MM.1S (cell line): Measurements from ENCODE around the gene BICDL2.
"Not testable (repeated sequence)": the region's sequence is repeated elsewhere in the genome, so short reads cannot be mapped to it uniquely, and the experiment has no call there.

Experiments
- DNase-seq: peaks from one replicate; pipeline ENCODE4 v3.0.0-alpha.2; 2015
- H2AFZ ChIP-seq: fragments of 300-600 bp; sonication (generic); 2 replicates; pipeline ENCODE4 v1.6.0; 2016; ENCODE audit warnings: antibody characterized with exemption, low read length
- H3F3A ChIP-seq: fragments of 300-600 bp; sonication (generic); 2 replicates; pipeline ENCODE4 v1.6.1; 2016; ENCODE audit warnings: mild to moderate bottlenecking, antibody characterized with exemption, low read length, moderate library complexity, mixed read lengths; ENCODE audit not compliant: insufficient read depth
- H3K27ac ChIP-seq: fragments of 300-600 bp; sonication (generic); 2 replicates; pipeline ENCODE4 v1.5.1; 2016; ENCODE audit warnings: mild to moderate bottlenecking, low read length
- H3K27me3 ChIP-seq: fragments of 300-600 bp; sonication (generic); replicated peaks from 2 replicates; pipeline ENCODE4 v1.6.0; 2016; ENCODE audit warnings: low read length; ENCODE audit not compliant: insufficient read depth
- H3K36me3 ChIP-seq: fragments of 300-600 bp; sonication (generic); replicated peaks from 2 replicates; pipeline ENCODE4 v1.6.1; 2016; ENCODE audit warnings: mild to moderate bottlenecking, low read length, mixed read lengths; ENCODE audit not compliant: insufficient read depth
- H3K4me1 ChIP-seq: fragments of 300-600 bp; sonication (generic); 2 replicates; pipeline ENCODE4 v1.6.1; 2016; ENCODE audit warnings: low read length, mixed read lengths
- H3K4me2 ChIP-seq: fragments of 300-600 bp; sonication (generic); 2 replicates; pipeline ENCODE4 v1.6.0; 2016; ENCODE audit warnings: low read depth, low read length
- H3K4me3 ChIP-seq: fragments of 300-600 bp; sonication (generic); 2 replicates; pipeline ENCODE4 v1.5.1; 2016; ENCODE audit warnings: low read length, mixed read lengths
- H3K79me2 ChIP-seq: fragments of 300-600 bp; sonication (generic); 2 replicates; pipeline ENCODE4 v1.6.1; 2016; ENCODE audit warnings: mixed run types, low read length, mixed read lengths
- H3K9ac ChIP-seq: fragments of 300-600 bp; sonication (generic); 2 replicates; pipeline ENCODE4 v1.6.1; 2016; ENCODE audit warnings: low read length, mixed read lengths
- H3K9me2 ChIP-seq: fragments of 300-600 bp; sonication (generic); replicated peaks from 2 replicates; pipeline ENCODE4 v1.6.1; 2016; ENCODE audit warnings: mild to moderate bottlenecking, low read length, mixed read lengths; ENCODE audit not compliant: insufficient read depth
- H3K9me3 ChIP-seq: fragments of 300-600 bp; sonication (generic); replicated peaks from 2 replicates; pipeline ENCODE4 v1.6.1; 2016; ENCODE audit warnings: mild to moderate bottlenecking, low read length, mixed read lengths; ENCODE audit not compliant: insufficient read depth
- H4K20me1 ChIP-seq: fragments of 300-600 bp; sonication (generic); 2 replicates; pipeline ENCODE4 v1.6.1; 2016; ENCODE audit warnings: mild to moderate bottlenecking, low read length, moderate library complexity, mixed read lengths; ENCODE audit not compliant: insufficient read depth
- EZH2 ChIP-seq: fragments of 300-600 bp; sonication (generic); optimal IDR thresholded peaks from 2 replicates; pipeline ENCODE3; 2017; ENCODE audit warnings: low read depth, mild to moderate bottlenecking, antibody characterized with exemption, low read length, mixed read lengths
- EZH2phosphoT487 ChIP-seq: fragments of 300-600 bp; sonication (generic); IDR thresholded peaks from 2 replicates; pipeline ENCODE4 v1.6.1; 2018; ENCODE audit warnings: antibody characterized with exemption, low read length
- TF ChIP-seq, protein P1 (sequence below): fragments of 300-600 bp; sonication (generic); IDR thresholded peaks from 2 replicates; pipeline ENCODE4 v1.5.1; 2016; ENCODE audit warnings: antibody characterized with exemption, low read length, mixed read lengths

BICDL2 gene

DNA sequence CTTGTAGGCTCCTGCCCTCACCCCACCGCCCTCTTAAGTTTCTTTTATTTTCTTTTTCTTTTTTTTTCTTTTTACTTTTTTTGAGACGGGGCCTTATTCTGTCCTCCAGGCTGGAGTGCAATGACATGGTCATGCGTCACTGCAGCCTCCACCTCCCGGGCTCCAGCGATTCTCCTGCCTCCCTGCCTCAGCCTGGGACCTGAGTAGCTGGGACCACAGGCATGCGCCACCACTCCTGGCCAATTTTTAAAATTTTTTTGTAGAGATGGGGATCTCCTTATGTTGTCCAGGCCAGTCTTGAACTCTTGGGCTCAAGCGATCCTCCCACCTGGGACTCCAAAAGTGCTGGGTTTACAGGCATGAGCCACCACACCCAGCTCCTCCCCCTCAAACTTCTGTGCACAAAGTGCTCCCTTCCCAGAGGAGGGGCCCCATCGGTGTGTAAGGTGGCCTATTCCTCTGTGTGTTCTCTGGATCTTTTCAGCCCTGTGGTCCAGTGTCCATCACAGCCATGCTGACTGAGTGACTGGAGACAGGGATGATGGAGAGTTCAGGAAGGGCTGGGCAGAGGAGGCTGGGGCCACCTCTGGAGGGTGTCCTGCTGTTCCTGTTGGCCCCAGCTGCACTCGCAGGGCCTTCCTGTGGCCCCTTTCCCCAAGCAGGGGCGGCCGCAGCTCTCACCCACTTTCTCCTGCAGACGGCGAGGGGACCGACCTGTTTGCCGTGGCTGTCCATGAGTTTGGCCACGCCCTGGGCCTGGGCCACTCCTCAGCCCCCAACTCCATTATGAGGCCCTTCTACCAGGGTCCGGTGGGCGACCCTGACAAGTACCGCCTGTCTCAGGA, 19.8 kb upstream of the BICDL2 start:
- Histone ChIP-seq H3K4me1 (peaks cover 3% of the 10 kb centered on the region; the same call in 1 of the 2 replicates), H3F3A (no peaks in the 10 kb centered on the region), H3K27ac (no peak overlapping the region), H2AFZ (no peak overlapping the region), H3K36me3 (no peaks in the 10 kb centered on the region), H3K27me3 (peaks cover 55% of the 10 kb centered on the region), H3K9me2 (no peaks in the 10 kb centered on the region), H3K9ac (no peak overlapping the region), H3K4me3 (no peak overlapping the region), H3K79me2 (no peaks in the 10 kb centered on the region), H3K4me2 (no peak overlapping the region), H4K20me1 (no peaks in the 10 kb centered on the region), H3K9me3 (no peaks in the 10 kb centered on the region)
- TF ChIP-seq EZH2 (no peak), EZH2phosphoT487 (no peak)
- TF ChIP-seq, protein P1, sequence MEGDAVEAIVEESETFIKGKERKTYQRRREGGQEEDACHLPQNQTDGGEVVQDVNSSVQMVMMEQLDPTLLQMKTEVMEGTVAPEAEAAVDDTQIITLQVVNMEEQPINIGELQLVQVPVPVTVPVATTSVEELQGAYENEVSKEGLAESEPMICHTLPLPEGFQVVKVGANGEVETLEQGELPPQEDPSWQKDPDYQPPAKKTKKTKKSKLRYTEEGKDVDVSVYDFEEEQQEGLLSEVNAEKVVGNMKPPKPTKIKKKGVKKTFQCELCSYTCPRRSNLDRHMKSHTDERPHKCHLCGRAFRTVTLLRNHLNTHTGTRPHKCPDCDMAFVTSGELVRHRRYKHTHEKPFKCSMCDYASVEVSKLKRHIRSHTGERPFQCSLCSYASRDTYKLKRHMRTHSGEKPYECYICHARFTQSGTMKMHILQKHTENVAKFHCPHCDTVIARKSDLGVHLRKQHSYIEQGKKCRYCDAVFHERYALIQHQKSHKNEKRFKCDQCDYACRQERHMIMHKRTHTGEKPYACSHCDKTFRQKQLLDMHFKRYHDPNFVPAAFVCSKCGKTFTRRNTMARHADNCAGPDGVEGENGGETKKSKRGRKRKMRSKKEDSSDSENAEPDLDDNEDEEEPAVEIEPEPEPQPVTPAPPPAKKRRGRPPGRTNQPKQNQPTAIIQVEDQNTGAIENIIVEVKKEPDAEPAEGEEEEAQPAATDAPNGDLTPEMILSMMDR: no peak
- no peak for DNase-seq

DNA sequence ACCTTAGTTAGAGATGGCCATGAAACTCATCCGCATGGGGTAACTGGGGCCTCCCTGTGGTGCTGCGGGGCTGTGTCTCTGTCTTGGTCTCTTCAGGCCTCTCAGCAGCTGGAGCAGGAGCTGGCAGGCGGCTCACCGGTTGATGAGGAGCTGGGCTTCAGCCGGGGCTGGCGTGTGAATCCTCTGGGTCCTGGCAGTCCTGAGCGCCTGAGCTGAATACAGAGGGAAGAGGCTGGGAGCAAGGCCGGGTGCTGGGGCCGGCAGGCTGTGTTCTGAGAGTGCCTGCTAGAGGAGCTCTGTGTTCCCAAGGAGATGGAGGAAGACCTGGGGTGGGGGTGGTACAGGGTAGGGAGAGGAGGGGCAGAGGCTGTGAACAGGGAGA, 19.0 kb upstream of the BICDL2 start:
- not testable (repeated sequence) for H3K4me2 ChIP-seq, DNase-seq, H3K4me1 ChIP-seq, H4K20me1 ChIP-seq, H3K9ac ChIP-seq, H3K36me3 ChIP-seq, H3K79me2 ChIP-seq, H3K9me2 ChIP-seq, H3K9me3 ChIP-seq, H3K27ac ChIP-seq, H2AFZ ChIP-seq, H3F3A ChIP-seq, H3K4me3 ChIP-seq
- H3K27me3 ChIP-seq: peaks cover 55% of the 10 kb centered on the region

DNA sequence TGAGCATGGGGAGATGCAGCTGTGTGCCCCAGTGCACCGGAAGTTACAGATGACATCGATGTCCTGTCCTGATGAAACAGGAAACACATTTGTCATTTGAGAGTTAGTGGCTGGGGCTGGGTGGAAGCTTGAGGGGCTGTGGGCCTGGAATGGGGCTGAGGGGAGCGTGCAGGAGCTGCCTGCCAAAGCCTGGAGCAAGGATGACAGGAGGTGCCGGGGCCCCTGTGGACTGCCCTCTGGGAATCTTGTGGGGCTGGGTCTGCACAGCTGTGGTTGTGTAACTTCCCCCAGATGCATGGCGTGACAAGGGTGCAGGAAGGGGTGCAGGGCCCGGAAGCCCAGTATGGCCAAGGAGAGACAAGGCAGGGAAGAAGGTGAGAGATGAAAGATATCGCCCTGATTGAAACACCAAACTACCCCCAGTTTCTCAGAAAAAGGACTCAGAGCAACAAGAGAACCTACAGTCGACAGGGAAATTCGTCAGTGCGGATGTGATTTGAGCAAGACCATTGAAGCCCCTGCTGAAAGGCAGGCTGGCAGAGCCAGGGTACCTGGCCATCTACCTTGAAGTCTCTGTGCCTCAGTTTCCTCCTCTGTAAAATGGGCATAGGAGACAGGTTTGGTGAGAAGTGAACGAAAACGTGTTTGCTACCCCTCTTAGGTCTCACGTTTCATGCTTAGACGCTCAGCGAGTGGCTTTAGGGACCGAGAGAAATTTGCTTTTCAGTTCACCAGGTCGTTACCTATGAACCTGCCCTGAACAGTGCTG, 18.4 kb upstream of the BICDL2 start:
- no peaks in the 10 kb centered on the region for H3K9me3 ChIP-seq
- H3K9ac ChIP-seq: no peak overlapping the region
- no peaks in the 10 kb centered on the region for H3K79me2 ChIP-seq
- H4K20me1 ChIP-seq: no peaks in the 10 kb centered on the region
- TF ChIP-seq EZH2 (no peak), EZH2phosphoT487 (no peak)
- TF ChIP-seq, protein P1: no peak
- DNase-seq: no peak
- no peak overlapping the region for H2AFZ ChIP-seq
- H3K4me2 ChIP-seq: no peak overlapping the region
- no peaks in the 10 kb centered on the region for H3K36me3 ChIP-seq
- no peaks in the 10 kb centered on the region for H3F3A ChIP-seq
- H3K4me3 ChIP-seq: no peak overlapping the region
- peaks cover 3% of the 10 kb centered on the region; the same call in 1 of the 2 replicates for H3K4me1 ChIP-seq
- H3K9me2 ChIP-seq: no peaks in the 10 kb centered on the region
- peaks cover 55% of the 10 kb centered on the region for H3K27me3 ChIP-seq
- no peak overlapping the region for H3K27ac ChIP-seq

DNA sequence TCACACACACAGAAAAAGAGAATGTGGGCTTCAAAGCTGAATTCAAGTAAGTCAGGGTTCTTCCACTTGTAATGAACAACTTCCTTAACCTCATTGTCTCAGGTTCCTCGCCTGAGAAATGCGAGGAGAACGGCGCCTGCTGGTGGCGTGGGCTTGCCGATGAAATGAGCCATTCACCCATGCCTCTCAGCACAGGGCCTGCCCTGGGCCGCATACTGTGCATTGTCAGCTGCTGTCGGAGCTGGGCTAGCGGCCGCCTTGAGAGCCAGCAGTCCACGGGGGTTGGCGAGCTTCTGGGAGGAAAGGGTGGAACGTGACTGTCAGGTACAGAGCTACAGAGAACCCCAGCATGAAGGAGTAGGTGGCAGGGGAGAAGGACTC, 16.6 kb upstream of the BICDL2 start:
- DNase-seq, H3K9me2 ChIP-seq, H4K20me1 ChIP-seq, H3K9me3 ChIP-seq, H3K4me3 ChIP-seq, H2AFZ ChIP-seq, H3K4me1 ChIP-seq, H3K27ac ChIP-seq, H3K36me3 ChIP-seq, H3K9ac ChIP-seq, H3K4me2 ChIP-seq, H3K79me2 ChIP-seq, H3F3A ChIP-seq: not testable (repeated sequence)
- H3K27me3 ChIP-seq: peaks cover 68% of the 10 kb centered on the region

DNA sequence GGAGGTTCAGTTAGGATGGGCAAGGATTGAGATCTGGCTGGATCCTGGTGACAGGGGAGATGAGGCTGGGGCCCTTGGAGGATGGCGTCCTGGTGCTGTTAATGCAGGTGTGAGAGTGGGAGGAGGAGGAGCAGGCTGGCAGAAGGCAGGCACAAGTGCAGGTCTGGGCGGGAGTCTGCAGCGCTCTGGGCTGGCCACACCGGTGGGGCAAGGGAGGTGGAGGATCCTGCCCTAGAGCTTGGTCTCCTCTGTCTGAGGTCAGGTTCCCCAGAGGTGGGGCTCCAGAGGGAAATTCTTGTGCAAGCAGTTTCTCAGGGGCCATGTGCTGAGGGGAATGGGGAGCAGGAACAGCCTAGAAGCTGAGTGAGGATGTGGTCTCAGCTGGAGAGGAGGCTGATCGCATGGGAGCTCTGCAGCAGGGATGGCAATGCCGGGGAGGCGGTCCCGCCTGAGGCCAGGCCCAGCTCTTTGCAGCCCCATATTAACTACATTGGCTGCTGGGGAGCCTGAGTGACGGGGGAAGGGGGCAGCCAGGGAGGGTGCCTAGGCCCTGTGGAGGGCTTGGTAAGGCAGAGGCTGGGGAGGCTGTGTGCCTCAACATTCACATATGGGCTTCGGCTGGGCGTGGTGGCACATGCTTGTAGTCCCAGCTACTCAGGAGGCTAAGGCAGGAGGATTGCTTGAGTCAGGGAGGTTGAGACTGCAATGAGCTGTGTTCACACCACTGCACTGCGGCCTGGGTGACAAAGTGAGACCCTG, 16.0 kb upstream of the BICDL2 start:
- H2AFZ ChIP-seq, H3K79me2 ChIP-seq, H3K9me3 ChIP-seq, H3K4me1 ChIP-seq, H3K9ac ChIP-seq, H3K9me2 ChIP-seq, DNase-seq, H4K20me1 ChIP-seq, H3K27ac ChIP-seq, H3K36me3 ChIP-seq, H3F3A ChIP-seq, H3K4me3 ChIP-seq, H3K4me2 ChIP-seq: not testable (repeated sequence)
- H3K27me3 ChIP-seq: peaks cover 68% of the 10 kb centered on the region
